Measurements from ENCODE around the gene TNIK. TPM values are rescaled to one million over a fixed set of nuclear protein-coding genes. Genes with fewer than 3 reads are reported as not detected.

The TNIK gene
- total and polyA plus RNA-seq, 2 of the 13 experiments (the other 11 are each of a cell fraction or from before 2014, with no cell fraction given), result 0.15 to 0.22 TPM

- TF ChIP-seq ZNF83 (CRISPR knock-in tag; IDR thresholded peaks at IDR 0.05; ENCODE audit: borderline replicate concordance), result no peak
- TF ChIP-seq KLF12 (CRISPR knock-in tag; IDR thresholded peaks at IDR 0.05; ENCODE audit: borderline replicate concordance), result no peak
- TF ChIP-seq ZSCAN9 (CRISPR knock-in tag; IDR thresholded peaks at IDR 0.05; ENCODE audit: borderline replicate concordance), result no peak
- TF ChIP-seq TEAD3 (CRISPR knock-in tag; optimal IDR thresholded peaks at IDR 0.05; ENCODE audit: borderline replicate concordance), result peak; percentile 36
- TF ChIP-seq ZNF674 (CRISPR knock-in tag; IDR thresholded peaks at IDR 0.05; ENCODE audit: low read depth), result no peak
- no peak for TF ChIP-seq PBX3 (CRISPR knock-in tag; IDR thresholded peaks at IDR 0.05; ENCODE audit: borderline replicate concordance)
- no peak for TF ChIP-seq NFE2L1 (CRISPR knock-in tag; IDR thresholded peaks at IDR 0.05; ENCODE audit: borderline replicate concordance)
- no peak for TF ChIP-seq ZNF746 (CRISPR knock-in tag; IDR thresholded peaks at IDR 0.05)
- TF ChIP-seq RFXANK (CRISPR knock-in tag; IDR thresholded peaks at IDR 0.05), result no peak
- no peak for TF ChIP-seq FOXP4 (CRISPR knock-in tag; IDR thresholded peaks at IDR 0.05)
- TF ChIP-seq NCOA2 (CRISPR knock-in tag; IDR thresholded peaks at IDR 0.05), result no peak
- 0 out of 2 replicates have a peak, but pooled peaks have one; percentile 4 for TF ChIP-seq FOXA3 (CRISPR knock-in tag; IDR thresholded peaks at IDR 0.05)
- peak; percentile 73; the same call in 1 of the 2 replicates for TF ChIP-seq ZBTB4 (CRISPR knock-in tag; IDR thresholded peaks at IDR 0.05; ENCODE audit: borderline replicate concordance)
- TF ChIP-seq, protein P1, sequence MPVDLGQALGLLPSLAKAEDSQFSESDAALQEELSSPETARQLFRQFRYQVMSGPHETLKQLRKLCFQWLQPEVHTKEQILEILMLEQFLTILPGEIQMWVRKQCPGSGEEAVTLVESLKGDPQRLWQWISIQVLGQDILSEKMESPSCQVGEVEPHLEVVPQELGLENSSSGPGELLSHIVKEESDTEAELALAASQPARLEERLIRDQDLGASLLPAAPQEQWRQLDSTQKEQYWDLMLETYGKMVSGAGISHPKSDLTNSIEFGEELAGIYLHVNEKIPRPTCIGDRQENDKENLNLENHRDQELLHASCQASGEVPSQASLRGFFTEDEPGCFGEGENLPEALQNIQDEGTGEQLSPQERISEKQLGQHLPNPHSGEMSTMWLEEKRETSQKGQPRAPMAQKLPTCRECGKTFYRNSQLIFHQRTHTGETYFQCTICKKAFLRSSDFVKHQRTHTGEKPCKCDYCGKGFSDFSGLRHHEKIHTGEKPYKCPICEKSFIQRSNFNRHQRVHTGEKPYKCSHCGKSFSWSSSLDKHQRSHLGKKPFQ (CRISPR knock-in tag; IDR thresholded peaks at IDR 0.05; ENCODE audit: insufficient replicate concordance), result no peak
- TF ChIP-seq ZNF614 (CRISPR knock-in tag; IDR thresholded peaks at IDR 0.05; ENCODE audit: borderline replicate concordance), result no peak
- TF ChIP-seq PATZ1 (CRISPR knock-in tag; IDR thresholded peaks at IDR 0.05), result no peak
- TF ChIP-seq ZMYM4 (CRISPR knock-in tag; IDR thresholded peaks at IDR 0.05), result peak; percentile 53; the same call in 1 of the 2 replicates
- TF ChIP-seq TBX2 (CRISPR knock-in tag; IDR thresholded peaks at IDR 0.05; ENCODE audit: borderline replicate concordance), result no peak
Measured at GRCh38 chr3:171028025-171028778, 432.0 kb downstream of the TNIK start (continued).

All from HepG2 (cell line).